Activated T-cell treated with anti-CD3 and anti-CD28 coated beads, Interleukin-2, amount 50 U/mL, for 72 hours (primary cell): ENCODE results near the gene CD84. TPM values are rescaled to one million over a fixed set of nuclear protein-coding genes. Genes with fewer than 3 reads are reported as not detected.
"Not testable (repeated sequence)": the region's sequence is repeated elsewhere in the genome, so short reads cannot be mapped to it uniquely, and the experiment has no call there.

Source experiments
- ATAC-seq, 2 donors: fragments of 150-1000 bp; cut with Tn5 transposase; replicated peaks in 1 of 2; 2 replicates each; pipeline ENCODE4 v1.10.0; 2021; ENCODE audit warnings: moderate library complexity in 2 of 2, mild to moderate bottlenecking in 1 of 2
- DNase-seq, 2 donors: peaks; one replicate each; pipeline ENCODE4 v3.0.0; 2021 to 2022; ENCODE audit warnings: mixed read lengths in 1 of 2
- H3K27ac Mint-ChIP-seq: one replicate; pipeline ENCODE4 v1.8.0; 2022; ENCODE audit warnings: mild to moderate bottlenecking, moderate library complexity, mixed read lengths
- H3K27me3 Mint-ChIP-seq: one replicate; pipeline ENCODE4 v1.8.0; 2022; ENCODE audit warnings: low read depth, mixed read lengths
- H3K36me3 Mint-ChIP-seq, 2 donors: one replicate each; pipeline ENCODE4 v1.8.0; 2022; ENCODE audit warnings: mixed read lengths in 2 of 2, mild to moderate bottlenecking in 1 of 2; ENCODE audit not compliant: insufficient read depth in 2 of 2
- H3K4me1 Mint-ChIP-seq: one replicate; pipeline ENCODE4 v1.8.0; 2022; ENCODE audit warnings: low read depth, mixed read lengths
- H3K4me3 Mint-ChIP-seq, 2 donors: one replicate each; pipeline ENCODE4 v1.8.0; 2022; ENCODE audit warnings: mild to moderate bottlenecking in 2 of 2, mixed read lengths in 2 of 2, moderate library complexity in 2 of 2
- H3K9me3 Mint-ChIP-seq, 2 donors: one replicate each; pipeline ENCODE4 v1.8.0; 2022; ENCODE audit warnings: mixed read lengths in 2 of 2
- total RNA-seq, 2 donors: library from RNA; stranded (reverse); gene quantifications; one replicate each; pipeline ENCODE4 v1.2.3, GENCODE V29; 2022

Gene CD84
- total RNA-seq, 2 donors from 2014 or later: 10.2 to 16.0 TPM

DNA sequence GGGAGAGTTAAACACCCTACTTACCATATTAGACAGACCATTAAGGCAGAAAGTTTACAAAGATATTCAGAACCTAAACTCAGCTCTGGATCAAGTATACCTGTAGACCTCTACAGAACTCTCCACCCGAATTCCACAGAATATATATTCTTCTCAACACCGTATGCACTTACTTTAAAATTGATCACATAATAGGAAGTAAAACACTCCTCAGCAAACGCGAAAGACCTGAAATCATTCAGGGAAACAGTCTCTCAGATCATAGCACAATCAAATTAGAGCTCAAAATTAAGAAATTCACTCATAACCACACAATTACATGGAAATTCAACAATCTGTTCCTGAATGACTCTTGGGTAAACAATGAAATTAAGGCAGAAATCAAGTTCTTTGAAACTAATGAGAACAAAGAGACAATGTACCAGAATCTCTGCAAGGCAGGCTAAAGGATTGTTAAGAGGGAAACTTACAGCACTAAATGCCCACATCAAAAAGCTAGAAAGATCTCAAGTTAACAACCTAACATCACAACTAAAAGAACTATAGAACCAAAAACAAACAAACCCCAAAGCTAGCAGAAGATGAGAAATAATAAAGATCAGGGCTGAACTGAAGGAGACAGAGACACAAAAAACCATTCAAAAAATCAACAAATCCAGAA lies 19.1 kb downstream of the CD84 start:
- ATAC-seq (peak in 1 of 2 donors; percentile 21), DNase-seq (no peak)
- Mint-ChIP-seq H3K4me3 (peak overlapping the region; percentile 72 to 89), H3K4me1 (peaks cover 51% of the 10 kb centered on the region), H3K36me3 (peaks cover 16 to 18% of the 10 kb centered on the region in 2 donors), H3K9me3 (peaks cover 2 to 7% of the 10 kb centered on the region in 2 donors), H3K27ac (peak overlapping the region; percentile 100), H3K27me3 (no peaks in the 10 kb centered on the region)

DNA sequence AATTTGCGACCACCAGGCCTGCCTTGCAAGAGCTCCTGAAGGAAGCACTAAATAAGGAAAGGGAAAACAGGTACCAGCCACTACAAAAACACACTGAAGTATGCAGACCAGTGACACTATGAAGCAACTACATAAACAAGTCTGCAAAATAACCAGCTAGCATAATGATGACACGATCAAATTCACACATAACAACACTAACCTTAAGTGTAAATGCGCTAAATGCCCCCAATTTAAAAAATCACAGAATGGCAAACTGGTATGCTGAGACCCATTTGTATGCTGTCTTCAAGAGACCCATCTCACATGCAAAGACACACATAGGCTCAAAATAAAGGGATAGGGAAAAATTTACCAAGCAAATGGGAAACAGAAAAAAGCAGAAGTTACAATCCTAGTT lies 19.9 kb downstream of the CD84 start:
- Mint-ChIP-seq H3K27ac (peak overlapping the region; percentile 100), H3K36me3 (peaks cover 16 to 18% of the 10 kb centered on the region in 2 donors), H3K4me1 (peaks cover 44% of the 10 kb centered on the region), H3K4me3 (peak overlapping the region; percentile 72 to 89)
- not testable (repeated sequence) for H3K27me3 Mint-ChIP-seq, H3K9me3 Mint-ChIP-seq, DNase-seq, ATAC-seq

DNA sequence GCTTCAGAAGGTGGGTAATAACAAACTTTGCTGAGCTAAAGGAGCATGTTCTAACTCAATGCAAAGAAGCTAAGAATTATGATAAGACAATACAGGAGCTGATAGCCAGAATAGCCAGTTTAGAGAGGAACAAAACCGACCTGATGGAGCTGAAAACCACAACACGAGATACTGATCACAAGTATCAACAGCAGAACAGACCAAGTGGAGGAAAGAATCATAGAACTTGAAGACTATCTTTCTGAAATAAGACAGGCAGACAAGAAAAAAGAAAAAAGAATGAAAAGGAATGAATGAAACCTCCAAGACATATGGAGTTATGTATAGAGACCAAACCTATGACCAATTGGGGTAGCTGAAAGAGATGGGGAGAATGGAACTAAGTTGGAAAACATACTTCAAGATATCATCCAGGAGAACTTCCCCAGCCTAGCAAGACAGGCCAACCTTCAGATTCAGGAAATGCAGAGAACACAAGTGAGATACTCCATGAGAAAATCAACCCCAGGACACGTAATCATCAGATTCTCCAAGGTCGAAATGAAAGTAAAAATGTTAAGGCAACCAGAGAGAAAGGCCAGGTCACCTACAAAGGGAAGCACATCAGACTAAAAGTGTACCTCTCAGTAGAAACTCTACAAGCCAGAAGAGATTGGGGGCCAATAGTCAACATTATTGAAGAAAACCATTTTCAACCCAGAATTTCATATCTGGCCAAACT lies 20.5 kb downstream of the CD84 start:
- H3K36me3 Mint-ChIP-seq: peaks cover 16 to 18% of the 10 kb centered on the region in 2 donors

DNA sequence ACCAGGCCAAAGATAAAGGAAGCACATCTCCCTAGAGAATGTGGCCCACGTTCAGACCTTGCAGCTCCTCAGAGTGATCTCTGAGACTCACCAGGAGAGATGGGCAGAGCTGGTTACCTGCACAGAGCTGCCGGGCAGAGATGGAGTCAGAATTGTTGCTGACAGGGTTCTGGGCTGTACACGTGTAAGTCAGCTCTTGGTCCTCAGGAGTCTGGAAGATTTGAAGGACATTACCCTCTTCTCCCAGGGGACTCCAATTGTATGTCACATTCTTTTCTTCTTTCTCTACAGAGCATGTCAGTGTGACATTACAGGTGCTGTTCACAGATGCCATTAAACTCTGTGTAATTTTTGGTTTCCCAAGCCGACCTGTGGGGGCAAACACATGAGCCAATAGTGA lies 25.5 kb downstream of the CD84 start:
- DNase-seq (no peak), ATAC-seq (no peak)
- peaks cover 19% of the 10 kb centered on the region for H3K4me1 Mint-ChIP-seq
- peaks cover 0 to 5% of the 10 kb centered on the region in 2 donors for H3K36me3 Mint-ChIP-seq
- H3K4me3 Mint-ChIP-seq: no peak overlapping the region
- H3K9me3 Mint-ChIP-seq: no peaks in the 10 kb centered on the region
- no peaks in the 10 kb centered on the region for H3K27me3 Mint-ChIP-seq
- no peak overlapping the region for H3K27ac Mint-ChIP-seq

More for the DNA sequence above, 20.5 kb downstream of the CD84 start:
- Mint-ChIP-seq H3K27ac (peak overlapping the region; percentile 100), H3K4me1 (peaks cover 42% of the 10 kb centered on the region), H3K9me3 (peaks cover 2 to 7% of the 10 kb centered on the region in 2 donors), H3K27me3 (no peaks in the 10 kb centered on the region), H3K4me3 (peak overlapping the region; percentile 72 to 89)
- ATAC-seq: no peak
- no peak for DNase-seq

DNA sequence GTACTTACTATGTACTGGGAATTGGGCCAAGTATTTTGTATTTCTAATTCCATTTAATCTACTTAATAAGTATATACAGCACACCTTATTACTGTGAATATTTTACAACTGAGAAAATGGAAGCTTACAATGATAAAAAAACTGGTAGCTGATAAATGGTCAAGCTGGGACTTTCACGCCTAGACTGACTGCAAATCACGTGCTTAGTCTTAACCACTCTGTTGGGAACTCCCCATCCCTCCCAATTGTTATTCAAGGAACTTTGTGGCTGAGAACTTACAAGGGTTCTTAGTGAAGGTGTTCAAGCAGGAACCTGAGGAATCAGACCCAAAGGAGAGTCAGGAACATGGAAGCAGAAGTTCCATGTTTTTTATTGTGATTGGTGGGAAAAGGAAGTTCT lies 26.9 kb downstream of the CD84 start:
- Mint-ChIP-seq H3K9me3 (no peaks in the 10 kb centered on the region), H3K4me1 (peaks cover 11% of the 10 kb centered on the region), H3K27ac (peak overlapping the region; percentile 3), H3K4me3 (no peak overlapping the region), H3K27me3 (no peaks in the 10 kb centered on the region), H3K36me3 (peaks cover 0 to 3% of the 10 kb centered on the region in 2 donors)
- no peak for ATAC-seq
- no peak for DNase-seq

DNA sequence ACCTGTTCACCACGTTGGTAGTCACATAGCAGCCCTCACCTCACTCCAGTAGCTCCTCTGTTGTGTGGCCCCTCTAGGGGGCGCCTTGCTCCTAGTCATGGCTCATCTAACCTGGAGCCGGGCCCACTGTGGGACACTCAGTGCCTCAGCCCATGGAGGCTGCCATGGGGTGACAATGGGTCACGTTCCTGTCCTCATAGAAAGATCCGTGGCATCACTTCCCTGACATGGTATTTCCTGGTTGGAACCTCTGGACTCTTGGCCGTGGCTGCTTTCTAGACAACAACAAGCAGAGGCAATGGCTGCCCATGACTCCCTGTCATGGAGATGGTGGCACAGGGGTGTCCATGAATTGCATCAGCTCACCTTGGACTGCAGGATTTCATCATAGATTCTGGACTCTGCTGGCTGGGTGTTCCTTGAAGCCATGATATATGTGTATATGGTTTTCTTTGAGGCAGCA lies 28.7 kb downstream of the CD84 start:
- Mint-ChIP-seq H3K4me3 (no peak overlapping the region), H3K27ac (peak overlapping the region; percentile 61), H3K36me3 (peaks cover 0 to 3% of the 10 kb centered on the region in 2 donors), H3K4me1 (peaks cover 11% of the 10 kb centered on the region), H3K27me3 (no peaks in the 10 kb centered on the region), H3K9me3 (no peaks in the 10 kb centered on the region)
- DNase-seq (peak; percentile 55 to 80), ATAC-seq (peak; percentile 61 to 86)

DNA sequence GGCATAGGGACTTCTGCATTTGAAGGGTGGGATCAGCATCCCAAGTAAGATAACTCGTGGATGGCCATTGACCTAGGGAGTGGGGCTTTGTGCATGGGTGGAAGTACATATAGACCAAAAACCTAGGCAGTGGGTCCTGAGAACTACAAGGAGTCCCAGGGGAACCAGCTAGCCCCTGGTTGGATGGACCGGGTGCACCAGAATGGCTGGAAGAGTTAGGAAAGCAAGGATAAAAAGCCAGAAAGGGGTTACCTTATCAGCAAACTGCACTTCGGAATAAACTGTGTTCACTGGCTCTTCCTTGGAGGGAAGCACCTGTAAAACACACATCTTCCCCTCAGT lies 29.7 kb downstream of the CD84 start:
- no peak for ATAC-seq

DNA sequence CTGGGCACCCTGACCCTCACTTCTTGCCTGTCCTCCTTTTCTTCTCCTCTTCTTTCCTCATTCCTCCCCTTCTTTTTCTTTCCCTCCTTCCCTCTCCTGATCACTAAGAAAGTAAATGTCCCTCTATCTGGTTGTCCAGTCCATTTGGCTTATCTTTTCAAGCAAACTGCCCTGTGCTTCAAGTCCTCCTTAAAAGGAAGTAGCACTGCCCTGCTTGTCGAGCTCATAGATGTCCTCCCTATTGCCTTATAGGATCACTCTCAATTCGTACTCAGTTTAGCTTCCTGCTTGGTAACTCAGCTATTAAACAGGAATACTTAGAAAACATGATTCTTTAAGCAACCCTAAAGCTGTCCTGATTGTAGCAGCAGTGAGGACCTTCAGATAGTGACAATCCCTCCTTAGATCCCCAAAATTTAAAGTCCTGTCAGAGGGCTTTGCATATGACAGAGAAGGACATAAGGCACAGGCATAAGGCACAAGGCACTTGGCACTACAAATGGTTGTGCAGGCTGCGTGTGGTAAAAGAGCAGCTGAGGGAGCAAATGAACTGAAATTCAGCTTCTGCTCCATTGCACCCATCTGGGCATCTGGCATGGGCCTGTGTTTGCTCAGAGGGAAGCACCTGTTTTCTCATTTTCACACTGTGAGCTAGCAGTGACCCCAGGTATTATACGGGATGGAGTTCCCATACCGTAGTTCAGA lies 30.2 kb downstream of the CD84 start:
- no peaks in the 10 kb centered on the region for H3K9me3 Mint-ChIP-seq
- ATAC-seq (no peak), DNase-seq (no peak)
- no peak overlapping the region for H3K4me3 Mint-ChIP-seq
- H3K27ac Mint-ChIP-seq: peak overlapping the region; percentile 31
- H3K27me3 Mint-ChIP-seq: no peaks in the 10 kb centered on the region
- H3K4me1 Mint-ChIP-seq: peaks cover 22% of the 10 kb centered on the region
- H3K36me3 Mint-ChIP-seq: peaks cover 0 to 3% of the 10 kb centered on the region in 2 donors

More for the DNA sequence above, 29.7 kb downstream of the CD84 start:
- no peak overlapping the region for H3K27ac Mint-ChIP-seq
- peaks cover 0 to 3% of the 10 kb centered on the region in 2 donors for H3K36me3 Mint-ChIP-seq
- no peaks in the 10 kb centered on the region for H3K9me3 Mint-ChIP-seq
- DNase-seq: no peak
- no peaks in the 10 kb centered on the region for H3K27me3 Mint-ChIP-seq
- H3K4me1 Mint-ChIP-seq: peaks cover 16% of the 10 kb centered on the region
- no peak overlapping the region for H3K4me3 Mint-ChIP-seq

DNA sequence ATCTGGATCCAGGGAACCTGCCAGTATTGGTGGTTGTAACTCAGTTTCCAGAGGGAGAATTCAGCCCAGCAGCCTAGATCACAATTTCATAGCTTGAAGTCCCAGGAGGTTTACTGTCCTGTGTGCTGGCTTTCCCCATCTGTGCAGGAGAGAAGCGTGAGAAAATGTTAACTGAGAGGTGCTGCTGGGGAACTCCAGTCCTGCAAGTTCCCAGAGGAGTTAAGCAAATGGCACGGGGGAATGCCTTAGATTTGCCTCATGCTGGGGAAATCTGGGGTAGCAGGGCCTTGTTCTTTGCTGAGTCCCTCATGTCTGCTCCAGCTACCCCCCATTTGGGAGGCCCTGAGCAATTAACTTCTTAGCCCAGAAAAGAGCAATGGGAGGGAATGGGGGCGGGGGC lies 31.1 kb downstream of the CD84 start:
- H3K27me3 Mint-ChIP-seq: no peaks in the 10 kb centered on the region
- ATAC-seq (no peak), DNase-seq (no peak)
- no peak overlapping the region for H3K27ac Mint-ChIP-seq
- no peaks in the 10 kb centered on the region for H3K9me3 Mint-ChIP-seq
- peaks cover 27% of the 10 kb centered on the region for H3K4me1 Mint-ChIP-seq
- H3K36me3 Mint-ChIP-seq: peaks cover 0 to 3% of the 10 kb centered on the region in 2 donors
- no peak overlapping the region for H3K4me3 Mint-ChIP-seq

DNA sequence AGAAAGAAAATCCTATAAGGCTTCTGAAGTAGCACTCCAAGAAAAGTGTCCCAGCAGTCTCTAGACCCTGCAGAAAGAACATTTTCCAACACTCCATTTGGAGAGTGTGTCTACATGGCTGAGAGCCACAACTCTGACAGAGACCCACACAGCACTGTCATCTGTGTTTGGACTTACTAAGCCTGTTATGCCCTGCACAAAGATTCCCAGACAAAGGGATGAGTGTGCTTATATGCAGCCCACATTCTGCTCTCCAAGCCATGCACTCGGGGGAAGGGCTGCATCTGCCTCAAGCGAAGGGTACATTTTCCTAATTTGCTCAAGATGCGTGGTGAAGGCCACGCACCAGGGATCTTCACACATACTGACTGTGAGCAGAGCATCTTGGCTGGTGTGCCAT lies 31.9 kb downstream of the CD84 start:
- ATAC-seq (no peak), DNase-seq (no peak)
- H3K9me3 Mint-ChIP-seq: no peaks in the 10 kb centered on the region
- H3K27ac Mint-ChIP-seq: no peak overlapping the region
- H3K27me3 Mint-ChIP-seq: no peaks in the 10 kb centered on the region
- peaks cover 20% of the 10 kb centered on the region for H3K4me1 Mint-ChIP-seq
- no peaks in the 10 kb centered on the region for H3K36me3 Mint-ChIP-seq
- H3K4me3 Mint-ChIP-seq: no peak overlapping the region

DNA sequence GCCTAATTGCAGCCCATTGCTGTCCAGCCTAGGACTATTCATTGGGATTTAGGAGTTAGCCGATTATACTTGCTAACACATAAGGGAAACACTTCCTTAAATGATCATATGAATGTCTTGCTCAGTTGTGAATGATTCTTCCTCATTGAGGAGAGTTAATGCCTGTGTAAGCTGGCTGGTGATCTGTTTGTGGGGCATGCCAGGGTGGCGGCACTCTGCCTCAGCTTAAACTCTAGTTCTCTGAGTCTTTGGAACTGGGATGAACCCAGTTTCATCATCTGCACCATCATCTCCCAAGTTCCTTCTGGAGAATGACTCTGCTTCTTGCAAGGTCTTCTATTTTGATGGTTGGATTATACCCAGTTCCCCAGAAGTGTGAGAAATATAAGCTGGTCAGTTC lies 32.4 kb downstream of the CD84 start:
- no peak for ATAC-seq
- Mint-ChIP-seq H3K4me3 (no peak overlapping the region), H3K27ac (no peak overlapping the region), H3K4me1 (peaks cover 20% of the 10 kb centered on the region), H3K36me3 (no peaks in the 10 kb centered on the region), H3K27me3 (no peaks in the 10 kb centered on the region), H3K9me3 (no peaks in the 10 kb centered on the region)
- no peak for DNase-seq

DNA sequence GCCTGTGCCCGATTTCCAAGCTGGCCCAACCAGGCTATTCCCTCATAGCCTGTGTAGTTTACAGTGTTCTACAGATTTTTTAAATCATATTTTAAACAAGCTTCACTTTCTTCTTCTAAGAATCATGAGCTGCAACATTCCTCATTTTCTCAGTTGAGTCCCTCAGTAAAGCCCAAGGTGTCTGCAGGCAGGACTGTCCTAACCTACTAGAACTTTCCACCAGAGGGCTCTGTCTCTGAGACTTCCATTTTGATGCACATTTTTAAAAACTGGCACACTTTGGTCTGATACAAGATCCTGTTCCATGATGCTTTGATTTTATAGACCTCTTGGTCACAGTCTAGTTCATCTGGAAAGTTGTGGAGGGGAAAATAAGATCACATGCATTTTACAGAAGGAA lies 34.6 kb downstream of the CD84 start:
- no peaks in the 10 kb centered on the region for H3K27me3 Mint-ChIP-seq

DNA sequence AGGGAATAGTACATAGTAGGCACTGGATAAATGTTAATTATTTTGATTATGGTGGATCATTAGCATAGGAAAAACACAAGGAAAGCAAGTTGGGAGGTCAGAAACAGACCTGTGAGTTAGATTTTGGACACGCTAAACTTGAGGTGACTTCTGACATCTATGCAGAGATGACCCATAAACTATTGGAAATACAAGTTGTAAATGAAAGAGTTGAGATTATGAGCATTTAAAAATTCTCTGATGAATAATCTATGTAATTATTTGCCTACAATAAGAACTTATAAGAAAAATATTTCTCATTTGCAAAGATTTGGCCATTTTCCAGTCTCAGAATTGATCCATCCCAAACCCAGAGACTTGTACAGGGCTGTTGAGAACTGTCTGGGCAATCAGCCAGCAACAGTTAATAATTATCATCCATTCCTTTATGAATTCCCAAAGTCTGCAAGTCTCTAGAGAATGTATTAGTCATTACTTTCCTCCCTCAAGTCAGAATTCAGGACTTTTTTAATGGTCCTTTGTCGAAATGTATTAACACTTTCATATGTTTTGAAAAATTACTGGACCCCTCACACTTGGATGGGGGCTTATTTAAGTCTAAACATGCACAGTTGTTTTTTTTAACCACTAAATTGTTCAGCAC lies 36.9 kb downstream of the CD84 start:
- DNase-seq (no peak), ATAC-seq (no peak)
- Mint-ChIP-seq H3K9me3 (peaks cover 0 to 1% of the 10 kb centered on the region in 2 donors), H3K27me3 (no peaks in the 10 kb centered on the region), H3K4me1 (peaks cover 52% of the 10 kb centered on the region), H3K36me3 (peaks cover 0 to 2% of the 10 kb centered on the region in 2 donors), H3K27ac (peak overlapping the region; percentile 92), H3K4me3 (no peak overlapping the region)

More for the DNA sequence above, 34.6 kb downstream of the CD84 start:
- H3K36me3 Mint-ChIP-seq: no peaks in the 10 kb centered on the region
- DNase-seq (peak in 1 of 2 donors; percentile 35), ATAC-seq (peak; percentile 52 to 61)
- H3K9me3 Mint-ChIP-seq: no peaks in the 10 kb centered on the region
- H3K4me3 Mint-ChIP-seq: peak overlapping the region in 1 of 2 donors; percentile 20
- H3K27ac Mint-ChIP-seq: peak overlapping the region; percentile 82
- H3K4me1 Mint-ChIP-seq: peaks cover 41% of the 10 kb centered on the region
